ENCODE results near the gene APEH.
"Not testable (repeated sequence)": the region's sequence is repeated elsewhere in the genome, so short reads cannot be mapped to it uniquely, and the experiment has no call there.

Gene APEH

DNA sequence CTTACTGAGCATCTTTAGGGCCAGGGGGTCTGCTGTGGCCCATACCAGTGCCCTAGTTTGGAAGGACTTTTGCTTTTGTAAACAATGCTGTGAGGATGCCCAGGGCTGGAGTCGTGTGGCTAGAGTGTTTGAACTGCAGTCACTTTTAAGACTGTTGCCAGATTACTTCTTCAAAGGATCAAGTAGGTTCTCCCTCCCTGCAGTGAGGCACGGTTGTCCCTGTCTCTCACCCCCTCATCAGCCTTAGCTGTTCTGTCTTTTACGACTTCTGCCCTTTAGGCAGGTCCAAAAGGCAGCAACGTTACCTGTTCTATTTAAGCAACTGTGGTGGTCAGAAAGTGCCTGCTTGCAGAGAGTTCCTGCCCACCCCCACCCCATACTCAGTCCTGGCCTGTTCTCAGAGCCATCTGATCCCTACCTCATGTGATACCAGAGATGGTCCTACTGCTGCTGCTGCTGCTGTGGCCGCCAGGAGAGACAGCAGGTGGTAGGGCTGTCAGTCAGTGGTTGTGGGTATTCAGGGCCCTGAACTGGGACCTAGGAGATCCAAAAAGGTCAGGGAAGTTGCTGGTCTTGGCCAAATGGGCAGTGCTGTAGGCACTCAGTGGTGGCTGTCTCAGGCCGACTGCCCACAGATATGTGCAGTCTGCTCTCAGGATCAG, 20.4 kb downstream of the APEH start:
- not testable (repeated sequence) for DNase-seq

DNA sequence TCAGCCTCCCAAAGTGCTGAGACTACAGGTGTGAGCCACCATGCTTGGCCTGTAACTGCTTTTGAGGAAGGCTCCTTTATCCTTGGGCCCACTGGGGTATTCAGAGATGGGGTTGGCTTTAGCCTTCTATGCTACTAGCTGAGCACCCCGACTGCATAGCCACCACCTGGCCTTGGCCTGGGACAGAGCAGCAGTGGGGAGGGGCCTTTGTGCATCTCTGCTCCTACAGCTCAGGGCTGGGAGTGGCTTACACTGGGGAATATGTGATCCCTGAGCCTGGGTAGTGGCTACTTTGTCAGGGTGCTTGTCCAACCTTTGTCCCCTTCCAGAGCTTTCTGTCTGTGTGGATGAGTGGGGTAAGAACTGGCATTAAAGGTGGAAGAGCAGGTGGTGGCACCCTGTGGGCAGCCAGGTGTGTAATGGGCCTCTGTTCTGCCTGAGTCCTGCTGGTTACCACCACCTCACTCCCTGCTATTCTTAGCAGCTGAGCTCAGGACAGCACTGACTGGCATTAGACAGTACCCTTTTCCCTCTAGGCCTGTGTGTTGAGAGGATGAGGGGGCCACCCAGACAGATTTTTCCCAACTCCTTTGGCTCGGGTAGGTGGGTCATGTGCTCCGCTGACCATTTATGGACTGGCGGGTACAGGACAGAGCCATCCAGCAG, 21.3 kb downstream of the APEH start:
- DNase-seq, result not testable (repeated sequence)

DNA sequence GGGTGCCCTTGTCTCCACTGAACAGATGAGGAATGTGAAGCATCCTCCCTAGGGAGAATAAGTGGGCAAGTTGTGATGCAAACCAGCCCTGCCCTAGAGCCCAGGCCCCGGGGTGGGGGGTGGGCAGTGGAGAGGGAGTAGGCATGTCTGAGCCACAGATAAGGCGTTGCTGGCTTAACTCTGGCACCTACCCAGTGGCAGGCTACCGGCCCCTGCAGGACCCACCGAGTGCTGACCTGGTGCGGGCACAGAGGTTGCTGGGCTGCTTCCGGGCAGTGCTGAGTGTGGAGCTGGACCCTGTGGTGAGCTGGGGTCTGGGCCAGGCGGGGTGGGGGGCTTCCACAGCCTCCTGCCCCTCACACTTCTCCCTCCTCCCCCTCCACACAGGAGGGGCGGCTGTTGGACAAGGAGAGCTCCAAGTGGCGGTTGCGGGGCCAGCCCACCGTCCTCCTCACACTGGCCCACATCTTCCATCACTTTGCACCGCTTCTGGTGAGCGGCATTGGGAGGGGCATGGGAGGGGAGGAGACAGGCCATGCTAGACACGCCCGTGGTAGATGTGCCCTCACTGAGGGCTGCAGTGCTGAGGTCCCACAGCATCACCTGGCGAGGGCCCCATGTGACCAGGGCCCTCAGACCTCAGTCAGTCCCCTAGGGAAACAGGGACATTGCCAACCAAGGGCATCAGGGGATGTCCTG, 25.3 kb downstream of the APEH start:
- DNase-seq, result no peak

DNA sequence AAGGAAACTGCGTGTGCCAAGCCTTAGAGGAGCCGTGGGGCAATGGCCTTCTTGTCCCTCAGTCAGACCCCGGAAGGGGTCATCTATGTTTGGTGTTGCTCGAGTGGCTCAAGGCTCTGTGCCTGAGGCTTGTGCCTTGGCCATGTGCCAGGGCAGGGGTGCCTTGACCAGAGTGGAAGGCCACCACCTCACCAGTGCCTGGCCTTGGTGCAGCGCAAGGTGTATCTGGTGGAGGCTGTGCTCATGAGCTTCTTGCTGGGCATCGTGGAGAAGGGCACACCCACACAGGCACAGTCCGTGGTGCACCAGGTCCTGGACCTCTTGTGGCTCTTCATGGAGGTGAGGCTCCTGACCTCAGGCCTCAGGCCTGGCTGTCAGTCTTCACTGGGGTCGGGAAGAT, 25.9 kb downstream of the APEH start:
- DNase-seq, result no peak

DNA sequence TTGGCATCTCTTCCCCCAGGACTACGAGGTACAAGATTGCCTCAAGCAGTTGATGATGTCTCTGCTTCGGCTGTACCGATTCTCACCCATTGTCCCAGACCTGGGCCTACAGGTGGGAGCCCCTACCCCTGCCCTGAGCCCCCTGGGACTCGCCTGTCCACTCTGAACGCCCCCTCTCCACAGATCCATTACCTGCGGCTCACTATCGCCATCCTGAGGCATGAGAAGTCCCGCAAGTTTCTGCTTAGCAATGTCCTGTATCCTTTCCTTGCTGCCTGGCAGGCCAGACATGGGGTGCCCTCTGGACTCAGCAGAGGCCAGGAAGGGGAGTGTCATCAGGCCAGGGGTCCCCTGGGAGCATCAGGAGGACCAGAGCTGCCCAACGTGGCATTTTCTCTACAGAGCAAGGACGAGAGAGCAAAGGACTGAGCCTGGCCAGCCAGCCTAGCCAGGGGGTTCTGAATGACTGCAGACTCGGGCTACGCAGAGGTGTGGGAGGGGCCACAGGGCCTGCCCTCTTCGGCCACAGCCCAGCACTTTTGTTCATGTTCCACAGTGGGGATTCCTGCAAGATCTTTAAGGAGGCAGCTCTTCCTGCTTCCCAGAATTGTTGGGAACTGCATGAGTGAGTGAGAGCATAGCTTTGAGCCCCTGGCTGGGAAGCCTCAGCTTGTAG, 26.4 kb downstream of the APEH start:
- no peak for DNase-seq

DNA sequence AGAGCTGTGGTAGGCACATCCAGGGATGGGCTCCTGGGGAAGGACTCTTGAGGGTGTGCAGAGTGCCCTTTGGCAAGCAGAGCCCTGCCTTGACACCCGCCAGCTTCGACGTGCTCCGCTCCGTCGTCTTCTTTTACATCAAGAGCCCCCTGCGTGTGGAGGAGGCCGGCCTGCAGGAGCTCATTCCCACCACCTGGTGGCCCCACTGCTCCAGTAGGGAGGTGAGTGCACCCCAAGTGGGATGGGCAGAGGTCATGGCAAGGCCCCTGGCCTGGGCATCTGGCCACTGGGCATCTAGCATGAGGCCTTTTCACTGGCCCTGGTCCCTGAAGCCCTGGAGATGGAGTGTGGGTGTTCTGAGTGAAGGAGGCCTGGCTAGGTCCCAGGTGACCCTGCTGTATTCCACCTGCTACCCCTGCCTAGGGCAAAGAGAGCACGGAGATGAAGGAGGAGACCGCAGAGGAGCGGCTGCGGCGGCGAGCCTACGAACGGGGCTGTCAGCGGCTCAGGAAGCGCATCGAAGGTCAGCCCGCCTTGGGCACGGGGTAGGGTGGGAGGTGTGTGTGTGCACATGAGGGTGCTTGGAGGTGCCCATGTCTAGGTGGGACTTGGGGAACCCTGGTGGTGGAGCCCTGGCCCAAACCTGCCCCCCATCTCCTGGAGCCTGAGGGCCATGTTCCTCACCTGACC, 27.4 kb downstream of the APEH start:
- no peak for DNase-seq

DNA sequence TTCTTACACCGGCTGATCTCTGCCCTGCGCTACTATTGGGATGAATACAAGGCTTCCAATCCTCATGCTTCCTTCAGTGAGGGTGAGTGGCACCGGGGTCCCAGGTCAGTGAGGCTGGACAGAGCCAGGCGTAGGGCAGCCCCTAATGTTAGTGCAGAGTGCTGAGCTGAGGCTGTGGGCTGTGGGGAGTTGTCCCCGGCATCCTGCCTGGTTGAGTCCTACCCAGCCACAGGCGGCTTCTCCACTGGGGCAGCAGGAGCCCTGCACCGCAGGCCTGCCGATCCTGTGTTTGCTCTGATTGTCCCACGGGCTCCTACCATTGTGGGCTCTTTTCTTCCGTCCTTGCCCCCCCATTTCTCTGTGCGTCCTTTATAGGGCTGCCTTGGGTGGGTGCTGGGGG, 28.5 kb downstream of the APEH start:
- DNase-seq, result no peak

DNA sequence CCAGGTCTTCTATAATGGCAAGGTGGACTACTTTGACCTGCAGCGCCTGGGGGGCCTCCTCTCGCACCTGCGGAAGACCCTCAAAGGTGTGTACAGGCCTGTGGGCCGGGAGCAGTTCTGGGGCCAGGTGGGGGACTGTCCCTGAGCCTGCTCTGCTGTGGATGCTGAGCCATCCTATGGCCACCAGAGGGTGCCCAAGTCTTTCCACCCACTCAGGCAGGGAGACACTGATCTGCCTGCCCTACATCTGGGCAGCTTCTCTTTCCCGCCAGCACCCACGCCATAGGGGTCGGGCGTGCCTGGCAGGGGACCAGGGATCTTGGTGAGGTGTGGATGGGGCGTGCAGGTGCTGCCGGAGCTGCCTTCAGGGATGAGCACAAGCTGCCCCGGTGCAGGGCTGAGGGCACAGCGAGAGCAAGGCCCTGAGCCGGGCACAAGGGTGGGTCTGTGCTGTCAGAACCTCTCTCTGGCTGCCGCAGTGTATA, 29.3 kb downstream of the APEH start:
- DNase-seq, result peak; percentile 19

DNA sequence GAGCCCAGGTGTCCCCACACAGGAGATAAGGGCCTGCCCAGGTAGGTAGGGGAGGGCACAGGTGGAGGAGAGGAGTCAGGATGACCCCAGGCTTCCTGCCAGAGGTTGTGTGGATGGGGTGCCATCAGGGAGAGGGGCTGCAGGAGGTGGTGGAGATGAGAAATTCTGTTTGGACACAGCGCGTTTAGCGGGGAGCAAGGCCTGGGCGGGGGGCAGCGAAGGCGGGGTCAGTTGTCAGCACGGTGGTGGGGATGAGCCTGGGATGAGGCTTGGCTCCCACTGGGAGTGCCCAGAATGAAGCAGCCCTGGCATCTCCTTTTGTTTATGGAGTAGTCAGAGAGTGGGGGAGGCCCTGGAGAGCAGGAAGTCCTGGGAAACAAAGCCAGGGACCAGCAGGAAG, 29.8 kb downstream of the APEH start:
- DNase-seq, result no peak

DNA sequence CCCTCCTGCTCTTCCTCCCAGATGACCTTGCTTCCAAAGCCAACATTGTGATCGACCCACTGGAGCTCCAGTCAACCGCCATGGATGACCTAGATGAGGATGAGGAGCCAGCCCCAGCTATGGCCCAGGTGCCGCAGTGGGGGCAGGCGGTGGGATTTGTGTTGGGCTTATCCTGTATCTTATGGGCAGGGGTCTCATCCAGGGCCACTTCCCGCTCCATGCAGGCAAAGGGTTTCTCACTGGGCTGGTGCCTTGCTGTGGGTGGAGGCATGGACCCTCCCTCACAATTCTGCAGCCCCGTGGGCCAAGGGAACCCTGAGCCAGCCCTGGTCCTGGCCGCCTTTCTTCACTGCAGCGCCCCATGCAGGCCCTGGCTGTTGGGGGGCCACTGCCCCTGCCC, 30.5 kb downstream of the APEH start:
- DNase-seq, result no peak

DNA sequence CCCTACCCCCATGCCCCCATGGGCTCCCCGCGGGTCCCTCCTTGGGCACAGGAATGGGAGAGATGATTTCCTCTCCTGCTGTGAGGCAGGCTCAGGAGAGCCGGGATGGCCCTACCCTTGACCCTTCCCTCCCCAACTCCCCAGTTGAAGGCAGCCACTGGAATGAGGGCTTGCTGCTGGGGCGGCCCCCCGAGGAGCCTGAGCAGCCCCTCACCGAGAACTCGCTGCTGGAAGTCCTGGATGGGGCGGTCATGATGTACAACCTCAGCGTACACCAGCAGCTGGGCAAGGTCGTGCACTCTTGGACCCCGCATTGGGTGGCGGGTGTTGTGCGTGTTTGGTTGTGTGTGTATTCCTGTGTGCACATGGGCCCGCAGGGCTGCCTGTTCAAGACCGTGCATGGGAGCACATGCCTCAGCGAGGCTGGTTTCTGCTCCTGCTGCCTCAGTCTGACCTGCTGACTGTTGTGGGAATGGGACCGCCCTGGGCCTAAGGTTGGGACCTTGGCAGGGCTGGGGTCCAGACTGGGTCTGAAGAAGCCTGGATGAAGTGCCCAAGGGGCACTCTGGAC, 31.3 kb downstream of the APEH start:
- no peak for DNase-seq

DNA sequence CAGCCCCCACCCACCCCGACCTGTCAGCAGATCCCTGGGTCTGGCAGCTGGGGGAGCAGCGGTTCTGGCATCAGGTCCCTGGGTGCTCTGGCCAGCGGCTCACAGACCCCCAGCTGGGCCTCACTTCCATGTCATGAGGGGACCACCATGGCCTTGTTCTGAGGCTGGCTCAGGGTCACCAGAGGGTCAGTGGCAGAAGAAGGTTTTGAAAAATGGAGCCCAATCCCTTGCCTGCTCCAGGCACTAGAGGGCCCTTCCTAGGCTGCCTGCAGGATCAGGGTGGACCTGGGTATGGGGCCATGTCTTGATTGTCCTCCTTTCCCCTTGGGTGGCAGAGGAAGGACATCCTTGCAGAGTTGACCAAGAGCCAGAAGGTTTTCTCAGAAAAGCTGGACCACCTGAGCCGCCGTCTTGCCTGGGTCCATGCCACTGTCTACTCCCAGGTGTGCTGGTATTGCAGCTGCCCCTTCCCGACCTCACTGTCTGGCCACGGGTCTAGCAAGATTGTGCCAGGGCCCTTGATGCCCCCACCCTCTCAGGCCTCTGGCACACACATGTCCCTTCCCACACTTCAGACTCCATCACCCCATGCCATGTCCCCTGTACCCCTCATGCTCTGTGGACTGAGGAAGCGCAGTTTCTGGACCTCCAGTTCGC, 32.4 kb downstream of the APEH start:
- DNase-seq, result no peak

DNA sequence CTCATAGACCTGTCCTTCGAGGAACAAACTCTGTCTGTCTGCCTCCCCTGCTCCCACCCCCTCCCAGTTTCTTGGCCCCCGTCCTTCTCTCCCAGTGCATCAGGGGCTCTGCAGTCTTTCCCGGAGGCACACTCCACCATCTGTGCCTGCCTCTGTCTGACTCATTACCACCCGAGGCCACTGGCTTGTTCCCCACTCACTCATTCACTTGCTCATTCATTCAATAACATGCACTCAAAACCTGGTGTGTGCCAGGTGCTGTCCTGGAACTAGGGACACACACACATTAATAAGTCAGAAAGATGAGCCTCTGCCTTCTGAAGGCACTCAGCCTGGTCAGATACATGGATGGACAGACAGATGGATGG, 32.9 kb downstream of the APEH start:
- DNase-seq, result no peak

DNA sequence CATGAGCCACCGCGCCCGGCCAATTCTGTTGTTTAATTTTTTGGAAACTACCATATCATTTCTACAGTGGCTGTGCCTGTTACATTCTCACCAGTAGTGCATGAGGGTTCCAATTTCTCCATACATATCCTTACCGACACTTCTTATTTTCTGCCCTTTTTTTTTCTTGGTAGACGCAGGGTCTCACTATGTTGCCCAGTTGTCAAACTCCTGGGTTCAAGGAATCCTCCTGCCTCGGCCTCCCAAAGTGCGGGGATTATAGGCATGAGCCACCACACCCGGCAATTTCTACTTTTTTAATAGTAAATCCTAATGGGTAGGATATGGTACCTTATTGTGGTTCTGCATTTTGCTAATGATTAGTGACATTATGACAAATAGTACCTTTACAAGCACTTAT, 35.7 kb downstream of the APEH start:
- DNase-seq, result no peak

DNA sequence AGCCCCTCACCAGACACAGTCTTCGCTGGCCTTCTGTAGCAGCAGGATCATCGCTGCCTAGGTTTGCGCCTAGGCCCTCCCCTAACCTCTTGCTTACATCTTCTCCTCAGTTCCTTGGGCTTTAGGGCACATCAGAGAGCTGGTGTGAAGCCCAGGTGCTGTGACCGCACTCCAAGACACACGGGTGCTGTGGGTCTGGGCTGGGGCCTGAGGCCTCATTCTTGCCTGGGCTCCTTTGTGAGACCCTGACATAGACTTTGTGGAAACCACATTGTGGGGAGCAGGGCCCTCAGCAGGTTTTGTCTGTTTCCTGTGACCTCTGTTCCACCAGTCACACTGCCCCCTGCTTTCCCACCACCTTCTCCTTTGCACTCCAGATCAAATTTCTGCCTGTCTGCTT, 37.3 kb downstream of the APEH start:
- no peak for DNase-seq

DNA sequence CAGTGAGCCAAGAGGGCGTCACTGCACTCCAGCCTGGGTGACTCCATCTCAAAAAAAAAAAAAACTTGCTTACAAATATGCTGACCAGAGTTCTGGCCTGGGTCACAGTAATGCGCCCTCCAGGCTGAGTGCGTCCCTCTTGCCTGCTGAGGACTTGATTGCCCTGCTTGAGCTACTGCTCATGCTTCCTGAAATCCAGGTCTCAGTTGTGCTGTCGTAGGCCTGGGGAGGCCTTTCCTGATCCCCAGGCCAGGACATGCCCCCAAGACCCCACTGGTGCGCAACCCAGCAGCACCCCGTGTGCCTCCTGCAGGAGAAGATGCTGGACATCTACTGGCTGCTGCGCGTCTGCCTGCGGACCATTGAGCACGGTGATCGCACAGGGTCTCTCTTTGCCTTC, 38.0 kb downstream of the APEH start:
- no peak for DNase-seq

DNA sequence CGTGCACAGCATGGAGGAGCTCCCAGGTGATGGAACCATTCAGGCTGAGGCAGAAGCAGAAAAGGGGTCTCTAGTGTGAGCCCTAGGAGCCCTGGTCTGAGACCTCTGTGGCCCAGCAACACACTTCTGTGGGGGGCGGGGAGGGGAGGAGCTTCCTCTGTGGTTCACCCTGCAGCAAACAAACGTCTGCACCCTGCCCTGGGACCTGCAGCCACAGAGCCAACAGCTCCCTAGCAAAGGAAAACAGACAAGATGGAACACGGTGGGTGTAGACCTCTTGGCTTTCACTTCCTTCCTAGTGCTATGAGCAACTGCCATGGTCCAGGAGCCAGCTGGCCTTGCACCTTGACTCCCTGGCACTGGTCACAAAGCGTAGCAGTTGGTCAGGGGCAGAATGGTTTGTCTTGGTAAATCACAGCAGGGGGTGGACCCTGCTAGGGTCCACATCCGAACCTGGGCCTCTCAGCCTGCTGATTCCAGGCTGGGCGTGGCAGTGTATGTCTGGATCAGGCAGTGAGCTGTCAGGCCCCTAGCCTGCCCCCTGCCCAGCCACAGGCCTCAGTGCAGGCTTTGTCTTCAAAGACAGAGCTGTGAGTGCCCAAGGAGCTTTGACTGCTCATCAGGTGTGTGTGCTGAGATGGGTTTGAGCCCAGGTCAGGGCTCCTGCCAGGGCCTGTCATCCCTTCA, 38.6 kb downstream of the APEH start:
- no peak for DNase-seq

DNA sequence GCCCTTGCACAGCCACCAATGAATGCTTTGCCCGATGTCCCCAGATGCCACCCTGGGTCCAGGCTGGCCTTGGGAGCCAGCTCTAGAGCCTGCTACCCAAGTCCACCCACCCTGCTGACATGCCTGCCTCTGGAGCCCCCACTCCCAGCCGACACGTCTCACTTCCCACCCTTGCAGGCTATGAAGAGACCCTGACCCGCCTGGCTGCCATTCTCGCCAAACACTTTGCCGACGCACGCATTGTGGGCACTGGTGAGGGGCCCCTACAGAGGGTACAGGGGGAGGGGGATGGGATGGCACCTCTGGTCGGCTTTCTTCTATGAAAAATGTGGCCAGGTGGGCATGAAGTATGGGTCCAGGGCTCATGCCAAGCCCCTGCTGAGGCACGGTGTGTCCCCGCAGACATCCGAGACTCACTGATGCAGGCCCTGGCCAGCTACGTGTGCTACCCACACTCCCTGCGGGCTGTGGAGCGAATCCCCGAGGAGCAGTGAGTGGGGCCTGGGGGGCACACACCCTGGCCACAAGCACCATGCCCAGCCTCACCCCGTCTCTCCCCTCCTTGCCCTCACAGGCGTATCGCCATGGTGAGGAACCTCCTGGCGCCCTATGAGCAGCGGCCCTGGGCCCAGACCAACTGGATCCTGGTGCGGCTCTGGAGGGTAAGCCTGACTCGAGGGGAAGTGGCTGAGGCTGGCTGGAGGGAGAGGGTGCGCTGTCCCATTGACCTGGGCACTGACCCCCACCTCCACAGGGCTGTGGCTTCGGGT, 39.4 kb downstream of the APEH start:
- DNase-seq, result no peak

DNA sequence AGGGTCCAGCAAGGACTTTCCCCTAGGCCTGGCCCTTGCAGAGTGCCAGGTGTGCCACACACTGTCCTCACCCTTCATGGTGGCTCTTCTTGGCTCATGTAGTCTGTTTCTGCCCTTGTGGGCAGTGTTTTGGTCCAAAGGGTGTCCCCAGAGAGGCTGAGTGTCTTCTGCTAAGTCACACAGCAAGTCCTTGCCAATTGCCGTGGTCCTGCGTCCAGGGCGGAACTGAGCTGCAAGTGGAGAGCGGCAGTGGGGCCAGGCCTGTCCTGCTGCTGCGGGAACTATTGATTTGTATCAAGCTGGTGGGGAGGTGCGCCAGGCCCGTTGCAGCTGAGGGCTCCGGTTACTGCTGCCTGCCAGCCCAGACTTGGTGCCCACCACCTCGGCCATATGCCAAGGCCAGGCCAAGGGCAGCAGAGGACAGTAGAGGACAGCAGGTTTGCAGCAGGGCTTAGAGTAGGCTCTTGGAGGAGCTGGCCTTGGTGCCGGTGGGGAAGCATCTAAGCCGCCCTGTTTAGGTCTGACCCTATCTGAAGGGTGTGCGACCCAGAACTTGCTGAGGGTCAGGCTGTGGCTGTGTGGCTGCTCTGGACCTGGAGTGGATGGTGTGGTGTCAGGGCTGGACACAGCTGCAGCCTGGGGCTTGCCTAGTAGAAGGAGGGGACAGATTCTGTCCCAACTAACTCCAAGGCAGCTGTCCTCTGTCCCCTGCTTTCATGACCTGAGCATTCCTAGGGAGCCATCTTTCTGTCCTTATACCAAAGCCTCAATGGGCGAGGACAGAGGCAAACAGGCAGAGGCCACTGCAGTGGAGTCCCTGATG, 40.8 kb downstream of the APEH start:
- no peak for DNase-seq

DNA sequence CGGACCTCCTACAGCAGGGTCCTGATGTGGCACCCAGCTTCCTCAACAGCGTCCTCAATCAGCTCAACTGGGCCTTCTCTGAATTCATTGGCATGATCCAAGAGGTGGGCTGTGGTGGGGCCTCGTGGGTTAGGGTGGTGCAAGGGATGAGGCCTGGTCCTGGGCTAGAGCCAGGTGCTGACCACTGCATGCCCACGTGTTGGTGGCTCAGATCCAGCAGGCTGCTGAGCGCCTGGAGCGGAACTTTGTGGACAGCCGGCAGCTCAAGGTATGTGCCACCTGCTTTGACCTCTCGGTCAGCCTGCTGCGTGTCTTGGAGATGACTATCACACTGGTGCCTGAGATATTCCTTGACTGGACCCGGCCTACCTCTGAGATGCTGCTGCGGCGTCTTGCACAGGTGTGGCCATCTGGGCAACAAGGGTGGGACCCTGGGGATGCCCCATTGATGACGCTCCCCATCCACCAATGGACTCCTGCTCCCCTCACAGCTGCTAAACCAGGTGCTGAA, 41.5 kb downstream of the APEH start:
- no peak for DNase-seq
